ENCODE measurements around the gene ETF1.
A peak's percentile ranks its signal among the peaks of the same experiment; 100 is the strongest.

ETF1 gene

GRCh38 chr5:138542956-138543729 is at the start of gene ETF1:
Gene ETF1 (minus strand): TSS chr5:138543236. CDS start chr5:138542918, 318 bp downstream.
- DNase-seq, result peak; percentile 97 to 100 (median 100)

- DNase-seq, result no peak
Observed at GRCh38 chr5:138588013-138588788, 45.2 kb upstream of the ETF1 start.

GRCh38 chr5:138585157-138585556 is 42.1 kb upstream of the ETF1 start:
- no peak for DNase-seq

GRCh38 chr5:138583984-138584637 is 41.1 kb upstream of the ETF1 start:
- DNase-seq, result no peak

- no peak for DNase-seq
Observed at GRCh38 chr5:138582959-138583358, 39.9 kb upstream of the ETF1 start.

GRCh38 chr5:138580777-138581176 is 37.7 kb upstream of the ETF1 start:
- DNase-seq, result no peak

- no peak for DNase-seq
Observed at GRCh38 chr5:138580001-138580400, 37.0 kb upstream of the ETF1 start.

- DNase-seq, result no peak
Observed at GRCh38 chr5:138579517-138579863, 36.5 kb upstream of the ETF1 start.

GRCh38 chr5:138577452-138577851 is 34.4 kb upstream of the ETF1 start:
- no peak for DNase-seq

GRCh38 chr5:138575194-138576015 is 32.4 kb upstream of the ETF1 start, which contains the start of gene HSPA9:
Gene HSPA9 (minus strand): TSS chr5:138575401. CDS start chr5:138575318, 83 bp downstream.
- peak; percentile 96 to 99 (median 98) for DNase-seq

GRCh38 chr5:138574744-138575193 is 31.7 kb upstream of the ETF1 start:
- DNase-seq, result no peak

- DNase-seq, result no peak
Observed at GRCh38 chr5:138573949-138574670, 31.1 kb upstream of the ETF1 start.

GRCh38 chr5:138573223-138573622 is 30.2 kb upstream of the ETF1 start:
- no peak for DNase-seq

GRCh38 chr5:138570871-138571270 is 27.8 kb upstream of the ETF1 start:
- DNase-seq, result no peak

- no peak for DNase-seq
Observed at GRCh38 chr5:138569782-138570181, 26.7 kb upstream of the ETF1 start.

- no peak for DNase-seq
Observed at GRCh38 chr5:138568061-138568824, 25.2 kb upstream of the ETF1 start.

GRCh38 chr5:138566792-138567191 is 23.8 kb upstream of the ETF1 start:
- DNase-seq, result no peak

- no peak for DNase-seq
Observed at GRCh38 chr5:138565100-138565821, 22.2 kb upstream of the ETF1 start.

GRCh38 chr5:138564242-138564641 is 21.2 kb upstream of the ETF1 start:
- DNase-seq, result no peak
